GM18520 (cell line): ENCODE results near the gene GLIS2.

Experiments
- ATAC-seq: cut with Tn5 transposase; IDR thresholded peaks from one replicate; pipeline ENCODE4 v1.9.1; 2021; ENCODE audit not compliant: unreplicated experiment

Gene GLIS2

GRCh38 chr16:4315186-4316107 lies at the start of gene GLIS2:
Gene GLIS2, plus strand, starts transcription at chr16:4316067. Its CDS starts 16,214 bp downstream, at chr16:4332281.
- no peak for ATAC-seq

GRCh38 chr16:4266372-4266771 lies 49.5 kb upstream of the GLIS2 start:
- ATAC-seq, result no peak

- no peak for ATAC-seq
Observed at GRCh38 chr16:4270091-4270490, 45.8 kb upstream of the GLIS2 start.

- no peak for ATAC-seq
Observed at GRCh38 chr16:4270595-4270994, 45.3 kb upstream of the GLIS2 start.

GRCh38 chr16:4271176-4272113 lies 44.4 kb upstream of the GLIS2 start:
- peak; percentile 68 for ATAC-seq

GRCh38 chr16:4272114-4272956 lies 43.5 kb upstream of the GLIS2 start:
- ATAC-seq, result no peak

- ATAC-seq, result no peak
Observed at GRCh38 chr16:4273858-4274311, 42.0 kb upstream of the GLIS2 start.

- ATAC-seq, result no peak
Observed at GRCh38 chr16:4275861-4276260, 40.0 kb upstream of the GLIS2 start.

GRCh38 chr16:4277987-4278513 lies 37.8 kb upstream of the GLIS2 start:
- ATAC-seq, result no peak

GRCh38 chr16:4280625-4281024 lies 35.2 kb upstream of the GLIS2 start:
- no peak for ATAC-seq

GRCh38 chr16:4283441-4283840 lies 32.4 kb upstream of the GLIS2 start:
- ATAC-seq, result no peak

GRCh38 chr16:4283939-4284338 lies 31.9 kb upstream of the GLIS2 start:
- ATAC-seq, result no peak

- ATAC-seq, result no peak
Observed at GRCh38 chr16:4285167-4285566, 30.7 kb upstream of the GLIS2 start.

- no peak for ATAC-seq
Observed at GRCh38 chr16:4288148-4288921, 27.5 kb upstream of the GLIS2 start.

- no peak for ATAC-seq
Observed at GRCh38 chr16:4290236-4290830, 25.5 kb upstream of the GLIS2 start.

GRCh38 chr16:4291699-4292098 lies 24.2 kb upstream of the GLIS2 start:
- ATAC-seq, result no peak

GRCh38 chr16:4293181-4293716 lies 22.6 kb upstream of the GLIS2 start:
- no peak for ATAC-seq

GRCh38 chr16:4293822-4294457 lies 21.9 kb upstream of the GLIS2 start:
- no peak for ATAC-seq
